HepG2 (cell line): ENCODE results near the gene ICAM3. TPM values are rescaled to one million over a fixed set of nuclear protein-coding genes. Genes with fewer than 3 reads are reported as not detected.
A peak's percentile ranks its signal among the peaks of the same experiment; 100 is the strongest.

Experiments
- BORCS8-MEF2B ChIP-seq: sonication (generic); formaldehyde crosslinking; IDR thresholded peaks from 2 replicates; pipeline ENCODE4 v1.8.0; 2022; ENCODE audit warnings: mild to moderate bottlenecking, missing genetic modification reagents
- CREB1 ChIP-seq, 2 experiments: fragments of 450-650 bp in 1 of 2; IDR thresholded peaks; 2 replicates each; pipeline ENCODE4 v1.6.1; 2016 to 2017; ENCODE audit warnings: control low read depth in 1 of 2, mild to moderate bottlenecking in 1 of 2, missing compliant biosample characterization in 1 of 2, missing genetic modification characterization in 1 of 2
- FOSL2 ChIP-seq: sonication (generic); formaldehyde crosslinking; IDR thresholded peaks from 2 replicates; pipeline ENCODE4 v1.4.0; 2020; ENCODE audit warnings: missing genetic modification reagents
- GMEB1 ChIP-seq: sonication (generic); formaldehyde crosslinking; IDR thresholded peaks from 2 replicates; pipeline ENCODE4 v1.5.1; 2020; ENCODE audit warnings: missing genetic modification reagents, mild to moderate bottlenecking, borderline replicate concordance
- GPN1 ChIP-seq: sonication (generic); formaldehyde crosslinking; IDR thresholded peaks from 2 replicates; pipeline ENCODE4 v1.5.1; 2020; ENCODE audit warnings: missing genetic modification reagents, borderline replicate concordance
- HDAC1 ChIP-seq: sonication (generic); formaldehyde crosslinking; IDR thresholded peaks from 2 replicates; pipeline ENCODE4 v1.5.1; 2020; ENCODE audit warnings: mild to moderate bottlenecking, missing genetic modification reagents
- KLF6 ChIP-seq: IDR thresholded peaks from 2 replicates; pipeline ENCODE4 v1.8.0; 2016; ENCODE audit warnings: missing biosample characterization, missing genetic modification reagents
- MAFG ChIP-seq: sonication (generic); formaldehyde crosslinking; IDR thresholded peaks from 2 replicates; pipeline ENCODE4 v1.5.1; 2020; ENCODE audit warnings: mild to moderate bottlenecking, missing genetic modification reagents
- MAFK ChIP-seq, 2 experiments: IDR thresholded peaks in 1 of 2; conservative IDR thresholded peaks in 1 of 2; 2 replicates each; pipeline ENCODE4 v1.6.1; 2011; ENCODE audit warnings: improper control_type of control experiment in 2 of 2, low read length in 2 of 2
- MZF1 ChIP-seq: sonication (generic); formaldehyde crosslinking; IDR thresholded peaks from 2 replicates; pipeline ENCODE4 v1.8.1; 2023; ENCODE audit warnings: mild to moderate bottlenecking, missing genetic modification reagents, borderline replicate concordance
- NFKBIZ ChIP-seq: IDR thresholded peaks from 2 replicates; pipeline ENCODE4 v1.6.1; 2018; ENCODE audit warnings: missing genetic modification reagents, missing compliant biosample characterization
- PATZ1 ChIP-seq: sonication (generic); formaldehyde crosslinking; IDR thresholded peaks from 2 replicates; pipeline ENCODE4 v1.4.0; 2020; ENCODE audit warnings: missing genetic modification reagents
- PCBP1 ChIP-seq: fragments of 200-400 bp; formaldehyde crosslinking; IDR thresholded peaks from 2 replicates; pipeline ENCODE4 v1.6.1; 2017; ENCODE audit warnings: mild to moderate bottlenecking, low read depth, low read length, borderline replicate concordance
- SOX6 ChIP-seq, 2 experiments: fragments of 450-650 bp in 1 of 2; sonication (generic) in 1 of 2; formaldehyde crosslinking in 1 of 2; IDR thresholded peaks; 2 replicates each; pipeline versions ENCODE4 v1.4.0 to v1.6.1; 2017 to 2020; ENCODE audit warnings: antibody characterized with exemption in 1 of 2, mild to moderate bottlenecking in 1 of 2, missing genetic modification reagents in 1 of 2
- THAP11 ChIP-seq: IDR thresholded peaks from 2 replicates; pipeline ENCODE4 v1.6.1; 2016; ENCODE audit warnings: missing biosample characterization, missing genetic modification reagents
- THAP7 ChIP-seq: sonication (generic); formaldehyde crosslinking; IDR thresholded peaks from 2 replicates; pipeline ENCODE4 v1.8.1; 2023; ENCODE audit warnings: mild to moderate bottlenecking, missing genetic modification reagents
- ZBTB1 ChIP-seq: sonication (generic); formaldehyde crosslinking; IDR thresholded peaks from 2 replicates; pipeline ENCODE4 v1.4.0; 2020; ENCODE audit warnings: missing genetic modification reagents, borderline replicate concordance
- ZFP1 ChIP-seq: IDR thresholded peaks from 2 replicates; pipeline ENCODE4 v1.6.1; 2016
- ZFP82 ChIP-seq: sonication (generic); formaldehyde crosslinking; IDR thresholded peaks from 2 replicates; pipeline ENCODE4 v1.5.1; 2020; ENCODE audit warnings: mild to moderate bottlenecking, missing genetic modification reagents, borderline replicate concordance
- ZMYM2 ChIP-seq: sonication (generic); formaldehyde crosslinking; IDR thresholded peaks from 2 replicates; pipeline ENCODE4 v1.8.0; 2022; ENCODE audit warnings: mild to moderate bottlenecking, missing genetic modification reagents
- ZNF143 ChIP-seq: sonication (generic); formaldehyde crosslinking; IDR thresholded peaks from 2 replicates; pipeline ENCODE4 v1.4.0; 2020; ENCODE audit warnings: missing genetic modification reagents
- ZNF326 ChIP-seq: sonication (generic); formaldehyde crosslinking; IDR thresholded peaks from 2 replicates; pipeline ENCODE4 v1.4.0; 2020; ENCODE audit warnings: missing genetic modification reagents, borderline replicate concordance
- ZNF331 ChIP-seq: sonication (generic); formaldehyde crosslinking; IDR thresholded peaks from 2 replicates; pipeline ENCODE4 v1.4.0; 2020; ENCODE audit warnings: missing genetic modification reagents
- ZNF451 ChIP-seq: sonication (generic); formaldehyde crosslinking; IDR thresholded peaks from 2 replicates; pipeline ENCODE4 v1.5.0; 2020; ENCODE audit warnings: mild to moderate bottlenecking, missing genetic modification reagents
- ZNF580 ChIP-seq: IDR thresholded peaks from 2 replicates; pipeline ENCODE4 v1.6.1; 2016; ENCODE audit warnings: low read depth, borderline replicate concordance
- ZNF790 ChIP-seq: sonication (generic); formaldehyde crosslinking; IDR thresholded peaks from 2 replicates; pipeline ENCODE4 v1.8.0; 2022; ENCODE audit warnings: missing genetic modification reagents, mild to moderate bottlenecking, borderline replicate concordance
- ZSCAN25 ChIP-seq: sonication (generic); formaldehyde crosslinking; IDR thresholded peaks from 2 replicates; pipeline ENCODE4 v1.8.0; 2022; ENCODE audit warnings: mild to moderate bottlenecking, missing genetic modification reagents
- polyA plus RNA-seq, 8 experiments: library from polyadenylated mRNA; depleted of rRNA in 3 of 8; stranded (reverse) in 7 of 8; unstranded in 1 of 8; fragments of >200 nt; fragmentation: Illumina TruSeq in 4 of 8; extraction: Trizol in 4 of 8; gene quantifications; 2 replicates each; pipeline versions ENCODE4 v1.2.1 to v1.2.3, GENCODE V29; 2011 to 2016; ENCODE audit warnings: low read depth in 4 of 8, missing spikeins in 1 of 8, mixed read lengths in 1 of 8; ENCODE audit not compliant: insufficient read depth in 1 of 8
- total RNA-seq, 5 experiments: library from RNA; depleted of rRNA; stranded (reverse); fragments of >200 nt; fragmentation: Illumina TruSeq; extraction: Trizol; gene quantifications; 2 replicates each; pipeline ENCODE4 v1.2.3, GENCODE V29; 2016; ENCODE audit warnings: low read depth in 1 of 5

Gene ICAM3
- total and polyA plus RNA-seq, 2 of the 13 experiments (the other 11 are each of a cell fraction or from before 2014, with no cell fraction given): 14.1 to 21.0 TPM

- no peak for TF ChIP-seq SOX6 (IDR thresholded peaks at IDR 0.05)
- peak; percentile 40; the same call in 1 of the 2 replicates for TF ChIP-seq SOX6 (CRISPR knock-in tag; IDR thresholded peaks at IDR 0.05)
- TF ChIP-seq CREB1 (IDR thresholded peaks at IDR 0.05): no peak
- TF ChIP-seq CREB1 (CRISPR knock-in tag; IDR thresholded peaks at IDR 0.05): no peak
- peak; percentile 26; the same call in 1 of the 2 replicates for TF ChIP-seq GMEB1 (CRISPR knock-in tag)
- TF ChIP-seq THAP7 (CRISPR knock-in tag): no peak
- TF ChIP-seq FOSL2 (CRISPR knock-in tag): no peak
- TF ChIP-seq MAFK (conservative IDR thresholded peaks at IDR 0.05 in 1 of 2, IDR thresholded peaks at IDR 0.05 in 1 of 2; ENCODE audit: low read length in 2 of 2): no peak
- no peak for TF ChIP-seq ZNF143 (CRISPR knock-in tag)
- no peak for TF ChIP-seq NFKBIZ (CRISPR knock-in tag)
- TF ChIP-seq HDAC1 (CRISPR knock-in tag): no peak; the same call in 1 of the 2 replicates
- no peak for TF ChIP-seq ZNF326 (CRISPR knock-in tag)
- TF ChIP-seq MZF1 (CRISPR knock-in tag): no peak
- TF ChIP-seq MAFG: no peak
- peak; percentile 60; the same call in 1 of the 2 replicates for TF ChIP-seq ZNF580 (CRISPR knock-in tag)
- no peak for TF ChIP-seq GPN1 (CRISPR knock-in tag)
- TF ChIP-seq ZFP82 (CRISPR knock-in tag): no peak
- TF ChIP-seq ZNF331 (CRISPR knock-in tag): no peak
- TF ChIP-seq KLF6 (CRISPR knock-in tag): 0 out of 2 replicates have a peak, but pooled peaks have one; percentile 65
- no peak for TF ChIP-seq THAP11 (CRISPR knock-in tag)
- TF ChIP-seq ZMYM2 (CRISPR knock-in tag): no peak
- no peak for TF ChIP-seq PATZ1 (CRISPR knock-in tag)
- TF ChIP-seq PCBP1: 0 out of 2 replicates have a peak, but pooled peaks have one; percentile 19
- TF ChIP-seq BORCS8-MEF2B (CRISPR knock-in tag): no peak
- 0 out of 2 replicates have a peak, but pooled peaks have one; percentile 20 for TF ChIP-seq ZSCAN25 (CRISPR knock-in tag)
- TF ChIP-seq ZNF451 (CRISPR knock-in tag): 0 out of 2 replicates have a peak, but pooled peaks have one; percentile 6
- TF ChIP-seq ZFP1: no peak
- no peak for TF ChIP-seq ZBTB1 (CRISPR knock-in tag)
- no peak for TF ChIP-seq ZNF790 (CRISPR knock-in tag)
These were observed 48.4 kb downstream of the ICAM3 start (continued) for GRCh38 chr19:10290876-10291553.
